WI38 (cell line): Measurements from ENCODE around the gene DCHS1.
"Not testable (repeated sequence)": the region's sequence is repeated elsewhere in the genome, so short reads cannot be mapped to it uniquely, and the experiment has no call there.

Source experiments
- H3K4me3 ChIP-seq: 2 replicates; pipeline ENCODE4 v1.5.1; 2011; ENCODE audit warnings: low read depth, mild to moderate bottlenecking, control low read depth, low read length
- CTCF ChIP-seq: IDR thresholded peaks from 2 replicates; pipeline ENCODE4 v1.5.1; 2012; ENCODE audit warnings: low read depth, mild to moderate bottlenecking, control low read depth, low read length

DCHS1 gene, protein sequence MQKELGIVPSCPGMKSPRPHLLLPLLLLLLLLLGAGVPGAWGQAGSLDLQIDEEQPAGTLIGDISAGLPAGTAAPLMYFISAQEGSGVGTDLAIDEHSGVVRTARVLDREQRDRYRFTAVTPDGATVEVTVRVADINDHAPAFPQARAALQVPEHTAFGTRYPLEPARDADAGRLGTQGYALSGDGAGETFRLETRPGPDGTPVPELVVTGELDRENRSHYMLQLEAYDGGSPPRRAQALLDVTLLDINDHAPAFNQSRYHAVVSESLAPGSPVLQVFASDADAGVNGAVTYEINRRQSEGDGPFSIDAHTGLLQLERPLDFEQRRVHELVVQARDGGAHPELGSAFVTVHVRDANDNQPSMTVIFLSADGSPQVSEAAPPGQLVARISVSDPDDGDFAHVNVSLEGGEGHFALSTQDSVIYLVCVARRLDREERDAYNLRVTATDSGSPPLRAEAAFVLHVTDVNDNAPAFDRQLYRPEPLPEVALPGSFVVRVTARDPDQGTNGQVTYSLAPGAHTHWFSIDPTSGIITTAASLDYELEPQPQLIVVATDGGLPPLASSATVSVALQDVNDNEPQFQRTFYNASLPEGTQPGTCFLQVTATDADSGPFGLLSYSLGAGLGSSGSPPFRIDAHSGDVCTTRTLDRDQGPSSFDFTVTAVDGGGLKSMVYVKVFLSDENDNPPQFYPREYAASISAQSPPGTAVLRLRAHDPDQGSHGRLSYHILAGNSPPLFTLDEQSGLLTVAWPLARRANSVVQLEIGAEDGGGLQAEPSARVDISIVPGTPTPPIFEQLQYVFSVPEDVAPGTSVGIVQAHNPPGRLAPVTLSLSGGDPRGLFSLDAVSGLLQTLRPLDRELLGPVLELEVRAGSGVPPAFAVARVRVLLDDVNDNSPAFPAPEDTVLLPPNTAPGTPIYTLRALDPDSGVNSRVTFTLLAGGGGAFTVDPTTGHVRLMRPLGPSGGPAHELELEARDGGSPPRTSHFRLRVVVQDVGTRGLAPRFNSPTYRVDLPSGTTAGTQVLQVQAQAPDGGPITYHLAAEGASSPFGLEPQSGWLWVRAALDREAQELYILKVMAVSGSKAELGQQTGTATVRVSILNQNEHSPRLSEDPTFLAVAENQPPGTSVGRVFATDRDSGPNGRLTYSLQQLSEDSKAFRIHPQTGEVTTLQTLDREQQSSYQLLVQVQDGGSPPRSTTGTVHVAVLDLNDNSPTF (N-terminal part only)

GRCh38 chr11:6655790-6656583 is at the start of gene DCHS1:
Gene DCHS1 (minus strand): TSS chr11:6655809. CDS start chr11:6641613, 14,196 bp downstream.
- TF ChIP-seq CTCF: no peak
- H3K4me3 ChIP-seq: peak within 1 kb of the TSS; percentile 60

GRCh38 chr11:6703247-6704063 is 47.8 kb upstream of the DCHS1 start:
- H3K4me3 ChIP-seq: no peak overlapping the region
- TF ChIP-seq CTCF: peak; percentile 57

DNA sequence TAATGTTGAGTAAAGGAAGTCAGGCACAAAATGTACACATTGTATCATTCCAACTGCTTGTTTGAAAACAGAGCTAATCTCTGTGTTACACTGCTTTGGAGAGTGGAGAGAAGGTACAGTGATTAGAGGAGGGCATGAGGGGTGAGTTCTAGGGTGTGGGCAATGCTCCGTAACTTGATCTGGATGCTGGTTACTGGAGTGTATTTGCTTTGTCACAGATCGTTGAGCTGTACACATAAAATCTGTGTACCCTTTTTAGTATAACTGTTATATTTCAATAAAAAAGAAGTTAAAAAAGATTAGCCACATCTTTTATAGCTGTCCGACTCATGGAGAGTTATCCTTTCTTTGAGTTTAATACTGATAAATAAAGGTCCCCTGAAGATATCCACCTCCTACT is 46.3 kb upstream of the DCHS1 start:
- not testable (repeated sequence) for H3K4me3 ChIP-seq

DNA sequence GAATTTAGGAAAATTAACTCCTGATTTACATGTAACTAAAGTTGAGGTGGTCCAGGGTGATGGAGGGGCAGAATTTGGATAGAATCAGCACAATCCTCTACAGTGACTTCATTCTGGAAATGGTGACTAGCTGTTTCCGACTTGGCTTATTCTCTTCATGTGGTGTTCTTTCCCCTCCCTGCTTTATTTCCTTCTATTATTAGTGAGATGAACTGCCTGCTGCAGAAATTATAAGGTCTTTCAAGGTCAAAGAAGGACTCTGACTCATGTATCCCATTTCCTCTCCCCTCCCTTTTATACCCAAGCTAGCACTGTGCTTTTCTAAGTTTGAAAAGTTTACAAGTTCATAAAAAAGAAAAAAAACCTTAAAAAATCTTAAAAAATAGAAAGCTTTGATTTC is 39.8 kb upstream of the DCHS1 start:
- no peak overlapping the region for H3K4me3 ChIP-seq
- TF ChIP-seq CTCF: no peak

DNA sequence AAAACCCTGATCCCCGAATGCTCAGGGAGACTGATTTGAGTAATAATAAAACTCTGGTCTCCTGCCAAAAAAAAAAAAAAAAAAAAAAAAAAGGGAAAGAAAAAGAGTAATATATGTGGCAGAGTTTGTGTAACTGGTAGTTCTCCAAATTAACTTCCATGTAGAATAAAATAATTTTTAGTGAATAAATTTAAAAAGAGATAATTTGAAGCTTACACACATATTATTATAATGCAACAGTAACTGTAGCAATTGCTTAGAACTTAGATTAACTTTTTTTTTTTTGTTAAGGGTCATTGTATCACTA is 38.6 kb upstream of the DCHS1 start:
- no peak overlapping the region for H3K4me3 ChIP-seq
- TF ChIP-seq CTCF: no peak

- TF ChIP-seq CTCF: no peak
- H3K4me3 ChIP-seq: no peak overlapping the region
Observed at GRCh38 chr11:6693342-6694228, 38.0 kb upstream of the DCHS1 start.
